Measurements from ENCODE around the gene VPS37B.

Gene VPS37B

GRCh38 chr12:122870163-122870842 lies 25.6 kb downstream of the VPS37B start:
- no peak for TF ChIP-seq ZNF274 (IDR thresholded peaks at IDR 0.05; ENCODE audit: low read depth, low read length)
- no peak overlapping the region; the same call in 1 of the 2 replicates for H3K4me3 ChIP-seq (ENCODE audit: low read length)

- no peak overlapping the region for H3K4me3 ChIP-seq (ENCODE audit: low read length)
- no peak for TF ChIP-seq ZNF274 (IDR thresholded peaks at IDR 0.05; ENCODE audit: low read depth, low read length)
Measured at GRCh38 chr12:122869207-122869973, 26.5 kb downstream of the VPS37B start.

DNA sequence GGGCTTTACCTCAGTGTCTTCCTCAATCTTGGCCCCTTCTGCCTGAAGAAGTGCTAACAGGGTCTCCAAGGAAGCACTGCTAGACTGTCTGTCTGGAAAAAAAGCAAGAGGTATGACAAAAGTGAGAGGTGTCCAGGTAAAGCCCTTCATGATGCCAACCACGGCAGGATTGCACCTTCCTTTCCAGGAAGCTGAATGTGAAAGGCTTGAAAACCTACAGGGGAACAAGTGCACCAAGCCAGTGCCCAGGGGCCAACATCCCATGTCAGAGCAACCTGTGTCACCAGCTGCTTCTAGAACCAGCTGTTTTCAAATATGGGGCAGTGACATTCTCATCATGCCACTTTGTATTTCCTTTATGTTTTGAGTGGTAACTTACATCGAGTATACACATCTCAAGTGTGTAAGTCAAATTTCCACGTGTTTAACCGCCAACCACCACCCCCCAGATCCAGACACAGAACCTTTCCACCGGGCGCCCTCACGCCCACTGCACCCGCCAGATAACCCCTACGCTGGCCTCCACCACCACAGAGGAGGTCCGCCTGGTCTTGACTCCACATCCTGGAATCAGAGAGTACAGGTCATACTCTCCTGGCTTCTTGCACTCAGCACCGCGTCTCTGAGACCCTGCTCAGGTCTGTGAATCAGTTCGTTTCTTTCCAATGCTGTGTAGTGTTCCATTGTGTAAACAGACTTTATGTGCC lies 27.3 kb downstream of the VPS37B start:
- no peak for TF ChIP-seq ZNF274 (IDR thresholded peaks at IDR 0.05; ENCODE audit: low read depth, low read length)
- no peak overlapping the region for H3K4me3 ChIP-seq (ENCODE audit: low read length)

GRCh38 chr12:122867691-122868461 lies 28.0 kb downstream of the VPS37B start:
- no peak for TF ChIP-seq ZNF274 (IDR thresholded peaks at IDR 0.05; ENCODE audit: low read depth, low read length)
- no peak overlapping the region for H3K4me3 ChIP-seq (ENCODE audit: low read length)

DNA sequence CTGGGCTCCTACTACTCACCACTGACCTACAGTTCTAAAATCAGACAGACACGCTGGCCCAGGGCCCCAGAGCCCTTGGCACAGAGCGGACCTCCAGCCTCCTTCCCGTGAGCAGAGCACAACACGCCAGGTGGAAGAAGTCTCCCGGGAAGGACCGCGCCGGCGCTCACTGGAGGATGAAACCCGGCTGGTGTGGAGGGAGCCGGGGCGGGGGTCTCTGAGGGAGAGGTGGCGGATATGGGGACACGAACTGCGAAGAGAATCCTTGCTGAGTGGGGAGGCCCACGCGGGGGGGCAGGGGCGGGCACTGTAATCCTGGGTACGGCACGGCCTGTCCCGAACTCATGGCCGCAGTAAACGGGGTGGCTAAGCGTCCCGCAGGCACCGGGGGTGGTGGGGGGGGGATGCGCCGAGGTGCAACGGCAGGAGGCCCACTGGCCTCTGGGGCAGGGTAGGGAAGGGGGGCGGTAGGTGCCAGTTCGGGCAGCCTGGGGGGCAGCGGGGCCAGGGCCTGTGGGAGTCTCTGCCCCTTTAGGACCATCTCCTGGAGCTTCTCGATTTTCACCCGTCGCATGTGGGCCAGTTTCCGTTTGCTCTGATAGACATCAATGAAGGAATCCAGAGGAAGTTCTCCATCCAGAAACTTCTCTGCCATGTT lies 28.8 kb downstream of the VPS37B start:
- no peak for TF ChIP-seq ZNF274 (IDR thresholded peaks at IDR 0.05; ENCODE audit: low read depth, low read length)
- no peak overlapping the region for H3K4me3 ChIP-seq (ENCODE audit: low read length)

DNA sequence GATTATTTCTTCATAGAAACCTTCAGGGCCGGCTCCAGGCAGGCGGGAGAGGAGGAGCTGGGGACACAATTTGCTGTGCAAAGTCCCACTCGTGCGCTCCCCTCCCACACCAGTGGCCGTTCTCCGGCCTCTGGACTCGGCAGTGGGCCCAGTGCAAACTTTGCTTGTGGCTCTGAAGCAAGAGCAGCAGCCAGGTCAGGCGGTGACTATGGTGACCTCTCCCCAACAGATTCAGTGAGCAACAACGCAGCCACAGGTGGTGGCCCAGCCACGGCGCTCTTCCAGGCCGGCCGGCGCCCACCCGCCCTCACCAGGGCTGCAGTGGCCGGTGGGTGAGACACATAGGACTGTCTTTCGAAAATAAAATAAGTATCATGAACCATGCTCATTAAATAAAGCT lies 29.5 kb downstream of the VPS37B start:
- no peak for TF ChIP-seq ZNF274 (IDR thresholded peaks at IDR 0.05; ENCODE audit: low read depth, low read length)
- no peak overlapping the region for H3K4me3 ChIP-seq (ENCODE audit: low read length)

- no peak overlapping the region for H3K4me3 ChIP-seq (ENCODE audit: low read length)
- TF ChIP-seq ZNF274 (IDR thresholded peaks at IDR 0.05; ENCODE audit: low read depth, low read length): no peak
Measured at GRCh38 chr12:122865268-122866231, 30.4 kb downstream of the VPS37B start.

DNA sequence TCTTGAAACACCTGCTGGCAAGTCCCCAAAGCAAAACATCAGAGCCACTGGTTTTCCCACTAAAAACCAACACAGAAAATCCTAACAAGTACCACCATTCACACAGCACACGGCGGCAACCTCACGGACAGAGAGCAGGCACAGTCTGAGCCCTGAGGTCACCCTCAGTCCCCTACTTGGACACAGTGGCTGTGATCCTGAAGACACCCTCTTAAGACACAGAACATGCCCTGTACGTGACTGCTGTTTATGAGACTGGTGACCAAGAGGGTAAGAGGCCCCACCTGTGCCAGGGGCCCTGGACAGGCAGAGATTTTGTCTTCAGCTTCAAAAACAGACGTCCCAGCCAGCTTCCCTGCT lies 31.1 kb downstream of the VPS37B start:
- no peak for TF ChIP-seq ZNF274 (IDR thresholded peaks at IDR 0.05; ENCODE audit: low read depth, low read length)
- no peak overlapping the region for H3K4me3 ChIP-seq (ENCODE audit: low read length)

DNA sequence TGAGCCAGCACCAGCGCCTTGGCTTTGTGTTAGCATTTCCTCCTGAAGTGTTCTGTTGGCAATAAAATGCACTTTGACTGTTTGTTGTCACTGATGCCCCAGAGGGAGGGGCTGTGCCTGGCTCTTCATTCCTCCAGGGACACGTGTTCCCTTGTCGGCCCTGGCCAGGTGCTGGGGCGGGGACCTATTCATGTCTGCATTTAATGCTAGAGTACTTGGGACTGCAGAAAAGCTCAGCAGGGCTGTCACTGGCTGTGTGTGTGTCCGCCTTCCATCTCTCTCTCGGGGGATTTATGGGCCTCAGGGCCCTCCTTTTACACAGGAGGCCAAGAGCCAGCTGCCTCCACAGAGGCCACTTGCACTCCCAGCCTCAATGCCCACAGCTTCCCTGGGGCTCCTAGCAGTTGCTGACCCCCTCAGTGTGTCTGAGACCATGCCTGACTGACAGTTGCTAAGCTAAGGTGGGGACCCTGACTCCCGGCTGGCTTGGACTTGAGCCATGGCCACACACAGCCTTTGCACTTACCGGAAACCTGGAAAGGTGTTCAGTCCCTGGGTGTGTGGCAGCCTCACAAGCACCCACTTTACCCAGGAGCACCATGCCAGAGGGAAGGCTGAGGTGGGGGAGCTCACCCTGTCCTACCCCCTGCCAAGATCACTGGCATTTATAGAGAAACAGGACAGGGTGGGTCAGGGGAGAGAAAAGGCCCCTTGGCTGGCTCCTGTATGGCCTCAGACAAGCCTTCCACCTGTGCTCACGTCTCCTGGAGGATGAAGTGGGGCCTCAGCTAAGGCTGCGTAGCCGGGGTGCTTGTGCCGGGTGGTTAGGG lies 32.8 kb downstream of the VPS37B start:
- TF ChIP-seq ZNF274 (IDR thresholded peaks at IDR 0.05; ENCODE audit: low read depth, low read length): no peak
- no peak overlapping the region for H3K4me3 ChIP-seq (ENCODE audit: low read length)

GRCh38 chr12:122862110-122862634 lies 33.8 kb downstream of the VPS37B start:
- no peak overlapping the region for H3K4me3 ChIP-seq (ENCODE audit: low read length)
- TF ChIP-seq ZNF274 (IDR thresholded peaks at IDR 0.05; ENCODE audit: low read depth, low read length): no peak

DNA sequence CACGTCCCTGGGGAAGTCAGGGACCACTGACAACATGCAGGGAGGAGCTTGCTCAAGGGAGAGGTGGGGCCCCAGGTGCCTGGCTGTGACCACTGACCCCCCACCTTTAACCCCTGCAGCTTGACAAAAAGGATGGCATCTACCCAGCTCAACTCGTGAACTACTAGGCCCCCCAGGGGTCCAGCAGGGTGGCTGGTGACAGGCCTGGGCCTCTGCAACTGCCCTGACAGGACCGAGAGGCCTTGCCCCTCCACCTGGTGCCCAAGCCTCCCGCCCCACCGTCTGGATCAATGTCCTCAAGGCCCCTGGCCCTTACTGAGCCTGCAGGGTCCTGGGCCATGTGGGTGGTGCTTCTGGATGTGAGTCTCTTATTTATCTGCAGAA lies 34.3 kb downstream of the VPS37B start:
- no peak overlapping the region for H3K4me3 ChIP-seq (ENCODE audit: low read length)
- TF ChIP-seq ZNF274 (IDR thresholded peaks at IDR 0.05; ENCODE audit: low read depth, low read length): no peak

Measured in GM08714 (cell line).